AG09309 (cell line): ENCODE data around the gene ITGA11.

Experiments
- DNase-seq: peaks from one replicate; pipeline ENCODE4 v3.0.0-alpha.2; 2010; ENCODE audit warnings: low read depth
- H3K4me3 ChIP-seq: 2 replicates; pipeline ENCODE4 v1.5.1; 2011; ENCODE audit warnings: mild to moderate bottlenecking, low read depth, low read length, moderate library complexity; ENCODE audit not compliant: control insufficient read depth
- CTCF ChIP-seq: IDR thresholded peaks from 2 replicates; pipeline ENCODE4 v1.5.1; 2011; ENCODE audit warnings: mild to moderate bottlenecking, low read depth, low read length, inconsistent platforms; ENCODE audit not compliant: insufficient read depth, control insufficient read depth; ENCODE audit errors: missing control alignments

Gene ITGA11

GRCh38 chr15:68382286-68383007 is 49.5 kb downstream of the ITGA11 start:
- TF ChIP-seq CTCF: no peak
- DNase-seq: no peak
- no peak overlapping the region for H3K4me3 ChIP-seq

- TF ChIP-seq CTCF: no peak
- H3K4me3 ChIP-seq: no peak overlapping the region
- DNase-seq: no peak
These were observed 51.5 kb downstream of the ITGA11 start for GRCh38 chr15:68380456-68380855.

GRCh38 chr15:68379759-68380290 is 52.1 kb downstream of the ITGA11 start:
- no peak for TF ChIP-seq CTCF
- H3K4me3 ChIP-seq: no peak overlapping the region
- no peak for DNase-seq

- H3K4me3 ChIP-seq: no peak overlapping the region
- DNase-seq: no peak
- no peak for TF ChIP-seq CTCF
These were observed 52.8 kb downstream of the ITGA11 start for GRCh38 chr15:68379058-68379758.

- no peak overlapping the region for H3K4me3 ChIP-seq
- TF ChIP-seq CTCF: no peak
- DNase-seq: no peak
These were observed 53.4 kb downstream of the ITGA11 start for GRCh38 chr15:68378595-68378994.

- no peak for DNase-seq
- TF ChIP-seq CTCF: no peak
- no peak overlapping the region for H3K4me3 ChIP-seq
These were observed 54.2 kb downstream of the ITGA11 start for GRCh38 chr15:68377766-68378165.
